HG03354 (cell line): Measurements from ENCODE around the gene CACNA1B.
"Not testable (repeated sequence)": the region's sequence is repeated elsewhere in the genome, so short reads cannot be mapped to it uniquely, and the experiment has no call there.

ENCODE experiments used
- ATAC-seq: cut with Tn5 transposase; IDR thresholded peaks from one replicate; pipeline ENCODE4 v1.9.1; 2021; ENCODE audit warnings: mild to moderate bottlenecking; ENCODE audit not compliant: unreplicated experiment, poor library complexity, severe bottlenecking

The CACNA1B gene

GRCh38 chr9:138102246-138103051 is 224.9 kb downstream of the CACNA1B start:
- no peak for ATAC-seq

GRCh38 chr9:138103111-138103848 is 225.7 kb downstream of the CACNA1B start:
- ATAC-seq: no peak

GRCh38 chr9:138103849-138104206 is 226.2 kb downstream of the CACNA1B start:
- ATAC-seq: no peak

- no peak for ATAC-seq
Observed at GRCh38 chr9:138104251-138105122, 226.9 kb downstream of the CACNA1B start.

- ATAC-seq: no peak
Observed at GRCh38 chr9:138105123-138105415, 227.5 kb downstream of the CACNA1B start.

GRCh38 chr9:138105561-138106505 is 228.3 kb downstream of the CACNA1B start:
- no peak for ATAC-seq

GRCh38 chr9:138107039-138107438 is 229.5 kb downstream of the CACNA1B start:
- ATAC-seq: not testable (repeated sequence)

- ATAC-seq: no peak
Observed at GRCh38 chr9:138111607-138112006, 234.0 kb downstream of the CACNA1B start.

GRCh38 chr9:138112090-138112748 is 234.6 kb downstream of the CACNA1B start:
- ATAC-seq: no peak

GRCh38 chr9:138112791-138113600 is 235.4 kb downstream of the CACNA1B start:
- no peak for ATAC-seq

GRCh38 chr9:138113701-138114325 is 236.2 kb downstream of the CACNA1B start:
- not testable (repeated sequence) for ATAC-seq

- ATAC-seq: no peak
Observed at GRCh38 chr9:138114501-138115245, 237.1 kb downstream of the CACNA1B start.

- no peak for ATAC-seq
Observed at GRCh38 chr9:138115506-138115905, 237.9 kb downstream of the CACNA1B start.

- ATAC-seq: no peak
Observed at GRCh38 chr9:138116521-138116920, 238.9 kb downstream of the CACNA1B start.

GRCh38 chr9:138117101-138117750 is 239.6 kb downstream of the CACNA1B start:
- no peak for ATAC-seq

- no peak for ATAC-seq
Observed at GRCh38 chr9:138117836-138118235, 240.3 kb downstream of the CACNA1B start.
